GM21576 (cell line): ENCODE results near the gene CLSTN1.

ENCODE experiments used
- ATAC-seq: cut with Tn5 transposase; IDR thresholded peaks from one replicate; pipeline ENCODE4 v1.9.1; 2021; ENCODE audit warnings: mild to moderate bottlenecking, moderate library complexity; ENCODE audit not compliant: unreplicated experiment

The CLSTN1 gene

DNA sequence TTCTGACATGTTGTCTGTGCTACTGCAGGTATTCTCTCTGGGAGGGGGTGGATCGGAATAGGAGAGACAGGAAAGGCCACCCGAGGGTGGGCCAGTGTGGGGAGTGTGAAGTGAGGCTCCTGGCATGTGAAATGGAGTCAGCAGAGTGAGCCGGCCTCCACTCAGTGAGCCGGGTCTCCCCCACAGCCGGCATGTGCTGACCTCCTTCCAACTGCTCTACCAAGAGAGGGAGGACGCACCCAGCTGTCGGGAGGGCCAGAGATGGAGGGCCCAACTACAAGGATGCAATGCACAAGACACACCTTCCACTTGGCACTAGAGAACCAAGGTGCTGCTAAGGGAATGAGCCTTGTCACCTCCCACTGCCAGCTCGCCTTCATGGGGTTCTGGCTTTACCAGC, 28.2 kb upstream of the CLSTN1 start:
- ATAC-seq: no peak

- no peak for ATAC-seq
Measured at GRCh38 chr1:9850442-9851162, 26.8 kb upstream of the CLSTN1 start.

DNA sequence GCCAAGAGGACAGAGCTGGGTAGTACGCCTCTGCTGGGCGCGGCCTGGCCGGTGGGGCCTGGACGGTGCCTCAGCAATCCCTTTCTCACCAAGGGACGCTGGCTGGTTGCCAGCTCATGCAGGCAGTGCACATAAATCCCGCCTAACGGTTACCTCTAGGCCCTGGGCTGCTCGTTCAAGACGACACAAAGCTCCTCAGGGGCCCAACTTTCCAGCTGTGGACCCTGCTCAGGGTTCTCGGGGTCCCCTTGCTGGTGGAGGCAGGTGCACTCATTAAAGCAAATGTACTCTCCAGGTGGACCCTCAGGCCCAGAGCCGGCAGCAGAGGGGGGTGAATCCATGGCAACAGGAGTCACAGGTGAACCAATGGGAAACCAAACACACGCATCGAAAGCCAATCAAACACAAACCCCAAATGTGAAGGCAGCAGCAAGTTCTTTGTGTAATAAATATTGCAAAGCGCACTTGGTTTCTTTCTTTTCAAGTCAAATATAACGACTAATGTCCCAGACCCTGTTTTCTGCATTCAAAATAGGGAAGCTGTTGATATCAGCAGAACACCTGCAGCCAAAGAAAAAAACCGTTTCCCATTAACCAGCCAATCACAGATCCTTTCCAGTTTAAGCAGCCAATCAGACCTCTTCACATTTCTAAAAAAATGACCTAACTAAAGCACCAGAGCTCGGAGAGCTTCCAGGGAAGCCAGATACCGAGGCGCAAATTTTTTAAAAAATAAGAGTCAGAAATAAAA, 26.1 kb upstream of the CLSTN1 start:
- ATAC-seq: no peak

- no peak for ATAC-seq
Measured at GRCh38 chr1:9848022-9848421, 24.3 kb upstream of the CLSTN1 start.

DNA sequence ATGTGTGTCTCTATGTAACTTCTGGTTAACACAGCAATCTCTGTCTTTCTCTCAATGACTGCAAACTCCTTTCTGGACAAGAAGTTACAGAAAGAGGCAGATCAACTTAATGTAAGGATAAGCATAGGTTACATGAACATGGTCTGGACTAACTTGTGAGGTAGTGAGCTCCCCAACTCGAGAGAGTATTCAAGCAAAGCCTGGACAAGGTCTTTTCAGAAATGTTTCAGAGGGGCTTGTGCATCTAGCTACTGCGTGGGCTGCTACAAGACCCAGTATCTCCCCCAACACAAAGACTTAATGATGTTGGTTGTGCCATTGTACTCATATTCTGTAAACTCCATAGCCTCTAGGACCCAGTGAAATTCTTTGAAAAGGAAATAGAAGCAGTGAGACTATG, 23.5 kb upstream of the CLSTN1 start:
- ATAC-seq: no peak

GRCh38 chr1:9846611-9847171, 22.9 kb upstream of the CLSTN1 start:
- no peak for ATAC-seq

- ATAC-seq: no peak
Measured at GRCh38 chr1:9845914-9846313, 22.1 kb upstream of the CLSTN1 start.

GRCh38 chr1:9844756-9845155, 21.0 kb upstream of the CLSTN1 start:
- no peak for ATAC-seq

DNA sequence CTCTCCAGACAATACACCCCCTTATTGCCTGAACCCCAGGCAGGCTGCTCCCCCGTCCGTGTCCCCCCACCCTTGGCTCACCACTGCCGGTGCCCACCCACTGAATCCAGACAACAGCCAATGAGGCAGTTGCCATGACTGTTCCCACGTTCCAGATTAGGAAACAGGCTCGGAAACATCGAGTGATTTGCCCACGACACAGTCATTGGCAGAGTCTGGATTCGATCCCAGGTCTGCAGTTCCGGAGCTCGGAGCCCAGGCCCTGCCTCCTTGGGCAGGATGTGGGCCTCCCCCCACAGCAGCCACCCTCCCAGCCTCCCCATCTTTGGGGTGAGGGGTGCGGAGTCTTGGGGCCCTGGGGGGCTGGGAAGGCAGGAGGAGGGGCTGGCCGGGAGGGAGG, 20.3 kb upstream of the CLSTN1 start:
- ATAC-seq: no peak

- ATAC-seq: no peak
Measured at GRCh38 chr1:9843576-9843945, 19.8 kb upstream of the CLSTN1 start.

- no peak for ATAC-seq
Measured at GRCh38 chr1:9842781-9843575, 19.2 kb upstream of the CLSTN1 start.

GRCh38 chr1:9842073-9842711, 18.4 kb upstream of the CLSTN1 start:
- ATAC-seq: no peak

DNA sequence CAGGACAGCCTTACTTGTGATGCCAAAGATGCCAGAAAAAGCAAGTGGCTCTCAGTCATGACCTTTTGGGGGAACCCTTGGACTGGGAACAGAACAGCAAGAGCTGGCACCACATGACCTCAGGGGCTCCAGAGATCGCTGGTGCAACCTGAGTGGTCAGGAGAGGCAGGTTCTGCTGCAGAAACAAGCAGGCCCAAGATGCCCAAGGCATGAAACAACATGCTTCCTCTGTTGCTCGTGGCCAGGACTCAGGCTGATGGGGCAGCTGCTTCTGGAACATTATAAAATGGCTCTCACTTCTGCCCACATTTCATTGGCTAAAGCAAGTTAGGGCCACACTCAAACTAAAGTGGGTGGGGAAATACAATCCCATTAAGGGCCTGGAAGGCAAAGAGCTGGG, 17.7 kb upstream of the CLSTN1 start:
- no peak for ATAC-seq

- ATAC-seq: no peak
Measured at GRCh38 chr1:9840176-9840575, 16.4 kb upstream of the CLSTN1 start.

DNA sequence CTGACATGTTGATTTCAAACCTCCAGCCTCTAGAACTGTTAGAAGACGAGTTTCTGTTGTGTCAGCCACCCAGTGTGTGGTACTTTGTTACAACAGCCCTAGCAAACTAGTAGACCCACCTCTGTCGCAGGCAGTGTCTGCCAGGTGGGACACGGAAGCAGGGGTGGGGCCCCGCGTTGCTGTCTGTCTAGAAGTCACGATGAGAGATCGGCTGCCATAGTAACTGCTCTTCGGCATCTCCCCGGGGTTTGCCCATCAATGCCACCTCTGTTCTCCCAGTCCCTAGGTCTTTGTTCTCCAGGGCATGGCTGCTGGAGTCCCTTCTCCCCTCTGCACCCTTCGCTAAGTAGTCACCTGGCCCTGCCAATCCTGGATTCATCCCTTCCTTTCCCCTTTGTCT, 15.2 kb upstream of the CLSTN1 start:
- no peak for ATAC-seq

DNA sequence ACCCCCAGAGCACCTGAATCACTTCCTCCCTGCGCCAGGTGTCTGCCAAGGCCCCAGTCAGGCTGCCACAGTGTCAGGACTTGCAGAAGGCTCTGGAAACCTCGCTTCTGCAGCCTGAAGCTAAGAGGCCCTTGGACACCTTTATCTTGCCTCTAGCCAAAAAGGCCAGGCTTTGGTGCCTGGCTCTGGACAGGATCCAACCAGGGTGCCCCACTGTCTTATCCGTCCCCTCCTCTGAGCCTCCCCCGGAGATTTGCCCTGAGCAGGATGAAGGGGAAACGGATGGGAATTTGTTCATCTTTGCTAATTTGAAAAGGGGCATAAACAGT, 12.8 kb upstream of the CLSTN1 start:
- ATAC-seq: no peak

- no peak for ATAC-seq
Measured at GRCh38 chr1:9835758-9836631, 12.2 kb upstream of the CLSTN1 start.

DNA sequence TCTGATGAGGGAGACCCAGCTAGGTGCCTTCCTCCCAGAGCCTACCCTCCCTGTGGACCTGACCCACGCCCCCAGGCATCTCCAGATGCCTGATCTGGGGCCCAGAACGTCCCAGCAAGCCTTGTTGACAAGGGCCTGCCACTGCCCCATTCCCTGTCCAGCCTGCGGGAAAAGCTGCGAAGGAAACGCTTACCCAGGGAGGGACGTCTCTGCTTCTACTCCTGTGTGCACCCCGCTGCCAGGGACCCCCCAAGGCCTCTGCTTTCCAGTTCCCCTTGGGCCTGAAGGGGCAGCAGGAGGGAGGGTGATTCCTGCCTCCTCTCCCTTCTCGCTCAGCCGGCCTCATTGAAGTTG, 11.6 kb upstream of the CLSTN1 start:
- ATAC-seq: no peak

DNA sequence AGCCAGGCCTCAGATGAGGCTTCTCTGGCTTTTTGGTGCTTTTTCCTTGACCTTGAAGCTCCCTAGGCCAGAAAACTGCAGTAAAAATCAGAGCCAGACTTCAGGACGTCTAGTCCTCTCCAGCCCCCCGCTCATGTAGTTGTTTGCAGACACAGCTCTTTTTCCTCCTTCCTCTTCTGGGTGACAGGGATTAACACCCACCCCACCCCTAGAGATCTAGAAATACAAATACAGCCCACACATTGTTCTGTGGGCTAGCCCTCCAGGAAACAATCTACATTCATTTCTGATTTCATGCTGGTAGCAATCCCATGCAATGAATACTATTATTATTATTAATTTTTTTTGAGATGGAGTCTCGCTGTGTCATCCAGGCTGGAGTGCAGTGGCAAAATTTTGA, 9.9 kb upstream of the CLSTN1 start:
- ATAC-seq: no peak

- ATAC-seq: no peak
Measured at GRCh38 chr1:9827558-9828185, 3.9 kb upstream of the CLSTN1 start.
